Stimulated activated CD8-positive, alpha-beta memory T cell treated with anti-CD3 and anti-CD28 coated beads, Interleukin-7, amount 100 ng/mL, for 1 hour (primary cell): Measurements from ENCODE around the gene CFAP298.
"Not testable (repeated sequence)": the region's sequence is repeated elsewhere in the genome, so short reads cannot be mapped to it uniquely, and the experiment has no call there.

Experiments
- DNase-seq, 2 donors: peaks; one replicate each; pipeline ENCODE4 v3.0.0-alpha.2; 2020; ENCODE audit warnings: low read depth in 2 of 2

CFAP298 gene

GRCh38 chr21:32566741-32567389, 45.3 kb downstream of the CFAP298 start:
- DNase-seq, result no peak

- no peak for DNase-seq
These were observed 46.2 kb downstream of the CFAP298 start for GRCh38 chr21:32565856-32566465.

- DNase-seq, result no peak
These were observed 49.3 kb downstream of the CFAP298 start for GRCh38 chr21:32562915-32563314.

- no peak for DNase-seq
These were observed 49.8 kb downstream of the CFAP298 start for GRCh38 chr21:32562426-32562825.

- DNase-seq, result not testable (repeated sequence)
These were observed 50.7 kb downstream of the CFAP298 start for GRCh38 chr21:32561476-32561875.

GRCh38 chr21:32560896-32561295, 51.3 kb downstream of the CFAP298 start:
- DNase-seq, result no peak

GRCh38 chr21:32559006-32559610, 53.1 kb downstream of the CFAP298 start:
- no peak for DNase-seq

- DNase-seq, result no peak
These were observed 54.1 kb downstream of the CFAP298 start for GRCh38 chr21:32558106-32558505.

GRCh38 chr21:32554832-32555638, 57.1 kb downstream of the CFAP298 start:
- no peak for DNase-seq

- no peak for DNase-seq
These were observed 62.3 kb downstream of the CFAP298 start for GRCh38 chr21:32549886-32550285.

GRCh38 chr21:32549440-32549839, 62.7 kb downstream of the CFAP298 start:
- DNase-seq, result no peak
